Astrocyte (in vitro differentiated cells and primary cell): ENCODE results near the gene SLCO1A2.
"Not testable (repeated sequence)": the region's sequence is repeated elsewhere in the genome, so short reads cannot be mapped to it uniquely, and the experiment has no call there.

Source experiments
- CTCF ChIP-seq: IDR thresholded peaks from 2 replicates; pipeline ENCODE4 v1.5.1; 2011; ENCODE audit warnings: low read depth, mild to moderate bottlenecking, inconsistent platforms, low read length, moderate library complexity; ENCODE audit not compliant: insufficient read depth
- EZH2 ChIP-seq: IDR thresholded peaks from 2 replicates; pipeline ENCODE4 v1.6.1; 2012; ENCODE audit warnings: mild to moderate bottlenecking, low read length, inconsistent platforms; ENCODE audit not compliant: insufficient read depth

- TF ChIP-seq CTCF, EZH2: not testable (repeated sequence)
Measured at GRCh38 chr12:21360632-21361031, 25.9 kb upstream of the SLCO1A2 start.
